HepG2 (cell line): ENCODE data around the gene AKAP9. TPM values are rescaled to one million over a fixed set of nuclear protein-coding genes. Genes with fewer than 3 reads are reported as not detected.

Source experiments
- ATAC-seq: fragments of 200-7000 bp; cut with Tn5 transposase; 3 replicates; pipeline ENCODE4 v1.9.1; 2020; ENCODE audit warnings: mild to moderate bottlenecking, moderate library complexity
- BruUV-seq: library from RNA; stranded (reverse); fragments of 400-500 nt; replicated peaks from 2 replicates; lab custom pipeline; 2021; lab: Mats Ljungman, UMichigan
- CTCF ChIA-PET: fragments of 300-600 bp; formaldehyde crosslinking; extraction: SDS; loops from one replicate; lab custom pipeline; 2021; ENCODE audit warnings: low total read pairs, inconsistent platforms, low intra/inter-chr PET ratio; lab: Yijun Ruan, JAX
- POLR2A ChIA-PET: fragments of 350-600 bp; sonication (Branson Sonifier 250); formaldehyde crosslinking; loops from one replicate; lab custom pipeline; 2020; ENCODE audit warnings: antibody characterized with exemption, inconsistent platforms; lab: Yijun Ruan, JAX
- DNase-seq: peaks from one replicate; pipeline ENCODE4 v3.0.0-alpha.2; 2015; ENCODE audit warnings: low spot score
- FAIRE-seq: peaks from 3 replicates; lab custom pipeline; 2011; peaks lifted over from hg19 to GRCh38; lab: Jason Lieb, UNC
- H2AFZ ChIP-seq: one replicate; pipeline ENCODE4 v1.6.1; 2011; ENCODE audit warnings: low read length, inconsistent platforms
- H3K27ac ChIP-seq: fragments of 300-600 bp; 3 replicates; pipeline ENCODE4 v1.8.0; 2011; ENCODE audit warnings: mixed run types, mild to moderate bottlenecking, mixed read lengths, low read length, inconsistent platforms; ENCODE audit not compliant: insufficient read depth; ENCODE audit errors: extremely low read length
- H3K27me3 ChIP-seq, 2 experiments: fragments of 200-600 bp in 1 of 2; 2 replicates in 1 of 2; 3 replicates in 1 of 2; pipeline versions ENCODE4 v1.6.0 to v1.8.0; 2011; ENCODE audit warnings: low read length in 2 of 2, mild to moderate bottlenecking in 2 of 2, moderate library complexity in 2 of 2, inconsistent platforms in 1 of 2; ENCODE audit not compliant: insufficient read depth in 2 of 2, control insufficient read depth in 1 of 2
- H3K36me3 ChIP-seq, 2 experiments: fragments of 200-600 bp in 1 of 2; replicated peaks in 1 of 2; 2 replicates in 1 of 2; 3 replicates in 1 of 2; pipeline versions ENCODE4 v1.5.1 to v1.8.0; 2011; ENCODE audit warnings: low read length in 2 of 2, inconsistent platforms in 1 of 2; ENCODE audit not compliant: insufficient read depth in 2 of 2, control insufficient read depth in 1 of 2
- H3K4me1 ChIP-seq: 2 replicates; pipeline ENCODE4 v1.5.1; 2012; ENCODE audit warnings: low read length, inconsistent platforms; ENCODE audit not compliant: insufficient read depth
- H3K4me2 ChIP-seq: 2 replicates; pipeline ENCODE4 v1.6.0; 2011; ENCODE audit warnings: low read depth, low read length, inconsistent platforms
- H3K4me3 ChIP-seq, 3 experiments: fragments of 200-600 bp in 1 of 3; sonication (generic), shearing (Covaris generic) in 1 of 3; replicated peaks in 1 of 3; 2 replicates each; pipeline ENCODE4 v1.5.1; 2011 to 2016; ENCODE audit warnings: low read length in 3 of 3, inconsistent platforms in 2 of 3, low read depth in 2 of 3, mild to moderate bottlenecking in 2 of 3, control low read depth in 1 of 3, mixed read lengths in 1 of 3; ENCODE audit not compliant: insufficient read depth in 1 of 3
- H3K79me2 ChIP-seq: one replicate; pipeline ENCODE4 v1.6.1; 2011; ENCODE audit warnings: low read length, inconsistent platforms; ENCODE audit not compliant: insufficient read depth
- H3K9ac ChIP-seq: 2 replicates; pipeline ENCODE4 v1.6.0; 2011; ENCODE audit warnings: mild to moderate bottlenecking, low read depth, low read length, inconsistent platforms; ENCODE audit not compliant: insufficient read depth
- H3K9me3 ChIP-seq: 2 replicates; pipeline ENCODE4 v1.5.1; 2012; ENCODE audit warnings: mild to moderate bottlenecking, low read length
- H4K20me1 ChIP-seq: 2 replicates; pipeline ENCODE4 v1.6.0; 2011; ENCODE audit warnings: inconsistent platforms, mild to moderate bottlenecking, low read length, moderate library complexity; ENCODE audit not compliant: insufficient read depth
- CBFB ChIP-seq: sonication (generic); formaldehyde crosslinking; IDR thresholded peaks from 2 replicates; pipeline ENCODE4 v1.4.0; 2020; ENCODE audit warnings: missing genetic modification reagents
- CEBPB ChIP-seq: IDR thresholded peaks from 2 replicates; pipeline ENCODE4 v1.6.1; 2011; ENCODE audit warnings: low read depth, low read length, improper control_type of control experiment, borderline replicate concordance
- CENPT ChIP-seq: sonication (generic); formaldehyde crosslinking; IDR thresholded peaks from 2 replicates; pipeline ENCODE4 v1.8.0; 2022; ENCODE audit warnings: low read depth, mild to moderate bottlenecking, moderate library complexity, missing genetic modification reagents
- CREM ChIP-seq, 2 experiments: sonication (generic) in 1 of 2; formaldehyde crosslinking in 1 of 2; IDR thresholded peaks; 2 replicates each; pipeline versions ENCODE4 v1.4.0 to v1.6.1; 2016 to 2020; ENCODE audit warnings: antibody characterized with exemption in 1 of 2, mild to moderate bottlenecking in 1 of 2, missing genetic modification reagents in 1 of 2
- ELF1 ChIP-seq: sonication (generic); formaldehyde crosslinking; IDR thresholded peaks from 2 replicates; pipeline ENCODE4 v1.4.0; 2020; ENCODE audit warnings: missing genetic modification reagents
- FOXA1 ChIP-seq, 2 experiments: fragments of 450-650 bp in 1 of 2; sonication (generic) in 1 of 2; formaldehyde crosslinking in 1 of 2; IDR thresholded peaks; 2 replicates each; pipeline versions ENCODE4 v1.4.0 to v1.6.1; 2016 to 2020; ENCODE audit warnings: missing genetic modification reagents in 1 of 2
- FOXA3 ChIP-seq: IDR thresholded peaks from 2 replicates; pipeline ENCODE4 v1.6.1; 2016; ENCODE audit warnings: missing genetic modification reagents, missing compliant biosample characterization
- HNRNPK ChIP-seq: fragments of 200-400 bp; formaldehyde crosslinking; IDR thresholded peaks from 2 replicates; pipeline ENCODE4 v1.6.1; 2018; ENCODE audit warnings: low read length, low read depth, moderate library complexity, mild to moderate bottlenecking; ENCODE audit not compliant: poor library complexity, severe bottlenecking
- KMT2B ChIP-seq: IDR thresholded peaks from 2 replicates; pipeline ENCODE4 v1.6.1; 2016; ENCODE audit warnings: missing genetic modification reagents, missing compliant biosample characterization
- MTF2 ChIP-seq: sonication (generic); formaldehyde crosslinking; IDR thresholded peaks from 2 replicates; pipeline ENCODE4 v1.5.0; 2020; ENCODE audit warnings: missing genetic modification reagents, borderline replicate concordance
- MXI1 ChIP-seq: IDR thresholded peaks from 3 replicates; pipeline ENCODE4 v1.6.1; 2012; ENCODE audit warnings: low read depth, low read length, inconsistent platforms, borderline replicate concordance
- NFRKB ChIP-seq: fragments of 450-650 bp; IDR thresholded peaks from 2 replicates; pipeline ENCODE4 v1.6.1; 2017
- PHF21A ChIP-seq: sonication (generic); formaldehyde crosslinking; IDR thresholded peaks from 2 replicates; pipeline ENCODE4 v1.5.0; 2020; ENCODE audit warnings: mild to moderate bottlenecking, missing genetic modification reagents
- STAT5B ChIP-seq: sonication (generic); formaldehyde crosslinking; IDR thresholded peaks from 2 replicates; pipeline ENCODE4 v1.4.0; 2020; ENCODE audit warnings: missing genetic modification reagents
- TRIM24 ChIP-seq: sonication (generic); formaldehyde crosslinking; IDR thresholded peaks from 2 replicates; pipeline ENCODE4 v1.8.0; 2022; ENCODE audit warnings: mild to moderate bottlenecking, missing genetic modification reagents
- YEATS4 ChIP-seq: sonication (generic); formaldehyde crosslinking; IDR thresholded peaks from 2 replicates; pipeline ENCODE4 v1.4.0; 2020; ENCODE audit warnings: missing genetic modification reagents, borderline replicate concordance
- ZC3H13 ChIP-seq: sonication (generic); formaldehyde crosslinking; IDR thresholded peaks from 2 replicates; pipeline ENCODE4 v1.8.1; 2023; ENCODE audit warnings: mild to moderate bottlenecking, missing genetic modification reagents, moderate library complexity
- ZNF264 ChIP-seq: sonication (generic); formaldehyde crosslinking; IDR thresholded peaks from 2 replicates; pipeline ENCODE4 v1.4.0; 2020; ENCODE audit warnings: missing genetic modification reagents
- ZNF296 ChIP-seq: sonication (generic); formaldehyde crosslinking; conservative IDR thresholded peaks from 2 replicates; pipeline ENCODE4 v1.5.0; 2020; ENCODE audit warnings: mild to moderate bottlenecking, missing genetic modification reagents
- ZNF333 ChIP-seq: sonication (generic); formaldehyde crosslinking; IDR thresholded peaks from 2 replicates; pipeline ENCODE4 v1.4.0; 2020; ENCODE audit warnings: mild to moderate bottlenecking, missing genetic modification reagents, borderline replicate concordance
- ZNF614 ChIP-seq: IDR thresholded peaks from 2 replicates; pipeline ENCODE4 v1.6.1; 2018; ENCODE audit warnings: missing biosample characterization, missing genetic modification reagents, inconsistent platforms, borderline replicate concordance
- ZSCAN30 ChIP-seq: sonication (generic); formaldehyde crosslinking; IDR thresholded peaks from 2 replicates; pipeline ENCODE4 v1.5.0; 2020; ENCODE audit warnings: mild to moderate bottlenecking, missing genetic modification reagents
- WGBS: methylation state at CpG from one replicate; pipeline ENCODE4 v1.1.6; 2017; ENCODE audit warnings: low lambda C conversion rate; 5-methylcytosine and 5-hydroxymethylcytosine counted together
- in situ Hi-C: cut with HindIII; loops from 2 replicates; pipeline ENCODE4 v1.10.0; 2017; ENCODE audit warnings: low pct_unique_long_range_greater_than_20kb; ENCODE audit not compliant: extremely low pct_ligation_motif_present
- intact Hi-C: fragments of 100-400 bp; cut with micrococcal nuclease; formaldehyde crosslinking; loops from one replicate; pipeline ENCODE4 v1.10.0; 2022; ENCODE audit not compliant: unreplicated experiment
- polyA plus RNA-seq, 8 experiments: library from polyadenylated mRNA; depleted of rRNA in 3 of 8; stranded (reverse) in 7 of 8; unstranded in 1 of 8; fragments of >200 nt; fragmentation: Illumina TruSeq in 4 of 8; extraction: Trizol in 4 of 8; gene quantifications; 2 replicates each; pipeline versions ENCODE4 v1.2.1 to v1.2.3, GENCODE V29; 2011 to 2016; ENCODE audit warnings: low read depth in 4 of 8, missing spikeins in 1 of 8, mixed read lengths in 1 of 8; ENCODE audit not compliant: insufficient read depth in 1 of 8
- total RNA-seq, 5 experiments: library from RNA; depleted of rRNA; stranded (reverse); fragments of >200 nt; fragmentation: Illumina TruSeq; extraction: Trizol; gene quantifications; 2 replicates each; pipeline ENCODE4 v1.2.3, GENCODE V29; 2016; ENCODE audit warnings: low read depth in 1 of 5
- TF ChIP-seq, protein P1 (sequence below): IDR thresholded peaks from 2 replicates; pipeline ENCODE4 v1.6.1; 2016
- TF ChIP-seq, protein P2 (sequence below): sonication (generic); formaldehyde crosslinking; IDR thresholded peaks from 2 replicates; pipeline ENCODE4 v1.5.0; 2020; ENCODE audit warnings: missing genetic modification reagents

AKAP9 gene
- total and polyA plus RNA-seq, 2 of the 13 experiments (the other 11 are each of a cell fraction or from before 2014, with no cell fraction given): 27.6 to 33.1 TPM

DNA sequence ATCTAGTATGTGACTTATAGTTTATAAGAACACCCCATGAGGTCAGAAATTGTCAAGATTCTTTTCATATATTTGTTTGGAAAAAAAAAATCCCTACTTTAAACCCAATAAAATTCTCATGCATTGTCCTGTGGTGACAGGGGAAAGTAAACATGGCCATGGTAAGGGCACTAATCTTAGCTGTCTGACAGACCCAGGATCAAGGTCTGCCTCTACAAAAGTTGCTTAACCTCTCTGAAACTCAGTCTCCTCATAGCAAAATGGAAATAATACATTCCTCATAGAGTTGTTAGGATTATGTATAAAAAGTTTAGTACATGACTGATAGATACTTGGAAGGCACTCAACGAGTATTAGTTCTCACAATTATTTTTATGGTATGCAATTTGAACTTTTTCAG is 22.3 kb upstream of the AKAP9 start:
- H2AFZ ChIP-seq: no peak overlapping the region
- H3K27me3 ChIP-seq: no peaks in the 10 kb centered on the region
- no peak overlapping the region for H3K4me3 ChIP-seq
- H4K20me1 ChIP-seq: no peaks in the 10 kb centered on the region
- no peaks in the 10 kb centered on the region for H3K9me3 ChIP-seq
- H3K79me2 ChIP-seq: no peaks in the 10 kb centered on the region
- CTCF ChIA-PET: no interaction called here
- in situ Hi-C loops: no loop called here
- ATAC-seq (peak; percentile 70), DNase-seq (no peak), FAIRE-seq (peak; percentile 36)
- no peak overlapping the region for H3K27ac ChIP-seq
- no peak overlapping the region for H3K4me2 ChIP-seq
- no peak overlapping the region for H3K9ac ChIP-seq
- POLR2A ChIA-PET: no interaction called here
- no peaks in the 10 kb centered on the region for H3K36me3 ChIP-seq
- H3K4me1 ChIP-seq: peaks cover 6% of the 10 kb centered on the region; the same call in 1 of the 2 replicates
- BruUV-seq: no TSS peak
- 22% methylated on average over 1 of the region's 1 CpG for WGBS
- intact Hi-C loops: no loop called here
- no peak for TF ChIP-seq ZSCAN30 (CRISPR knock-in tag)
- no peak for TF ChIP-seq FOXA1 (IDR thresholded peaks at IDR 0.05)
- 0 out of 2 replicates have a peak, but pooled peaks have one; percentile 31 for TF ChIP-seq FOXA1 (CRISPR knock-in tag; IDR thresholded peaks at IDR 0.05)
- TF ChIP-seq MXI1: no peak
- peak; percentile 59; the same call in 1 of the 2 replicates for TF ChIP-seq CEBPB
- TF ChIP-seq FOXA3 (CRISPR knock-in tag): peak; percentile 29; the same call in 1 of the 2 replicates
- TF ChIP-seq CBFB (CRISPR knock-in tag): no peak
- no peak for TF ChIP-seq PHF21A
- no peak for TF ChIP-seq HNRNPK
- no peak for TF ChIP-seq NFRKB
- no peak for TF ChIP-seq MTF2
- TF ChIP-seq ZNF614 (CRISPR knock-in tag): no peak
- TF ChIP-seq ZC3H13: no peak
- no peak for TF ChIP-seq CREM (IDR thresholded peaks at IDR 0.05)
- no peak for TF ChIP-seq CREM (CRISPR knock-in tag; IDR thresholded peaks at IDR 0.05)
- TF ChIP-seq, protein P1, sequence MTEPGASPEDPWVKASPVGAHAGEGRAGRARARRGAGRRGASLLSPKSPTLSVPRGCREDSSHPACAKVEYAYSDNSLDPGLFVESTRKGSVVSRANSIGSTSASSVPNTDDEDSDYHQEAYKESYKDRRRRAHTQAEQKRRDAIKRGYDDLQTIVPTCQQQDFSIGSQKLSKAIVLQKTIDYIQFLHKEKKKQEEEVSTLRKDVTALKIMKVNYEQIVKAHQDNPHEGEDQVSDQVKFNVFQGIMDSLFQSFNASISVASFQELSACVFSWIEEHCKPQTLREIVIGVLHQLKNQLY: no peak
- no peak for TF ChIP-seq TRIM24 (CRISPR knock-in tag)
- TF ChIP-seq CENPT (CRISPR knock-in tag): no peak
- TF ChIP-seq ZNF296 (CRISPR knock-in tag): no peak
- no peak for TF ChIP-seq ELF1 (CRISPR knock-in tag)
- no peak for TF ChIP-seq ZNF333
- no peak for TF ChIP-seq KMT2B (CRISPR knock-in tag)
- TF ChIP-seq ZNF264 (CRISPR knock-in tag): peak; percentile 100
- no peak for TF ChIP-seq STAT5B (CRISPR knock-in tag)
- TF ChIP-seq, protein P2, sequence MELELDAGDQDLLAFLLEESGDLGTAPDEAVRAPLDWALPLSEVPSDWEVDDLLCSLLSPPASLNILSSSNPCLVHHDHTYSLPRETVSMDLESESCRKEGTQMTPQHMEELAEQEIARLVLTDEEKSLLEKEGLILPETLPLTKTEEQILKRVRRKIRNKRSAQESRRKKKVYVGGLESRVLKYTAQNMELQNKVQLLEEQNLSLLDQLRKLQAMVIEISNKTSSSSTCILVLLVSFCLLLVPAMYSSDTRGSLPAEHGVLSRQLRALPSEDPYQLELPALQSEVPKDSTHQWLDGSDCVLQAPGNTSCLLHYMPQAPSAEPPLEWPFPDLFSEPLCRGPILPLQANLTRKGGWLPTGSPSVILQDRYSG (CRISPR knock-in tag): no peak
- TF ChIP-seq YEATS4: no peak
